ENCODE data around the gene B9D2. TPM values are rescaled to one million over a fixed set of nuclear protein-coding genes. Genes with fewer than 3 reads are reported as not detected.

Gene B9D2
- total RNA-seq, 1 donor from 2014 or later = 2.5 TPM

DNA sequence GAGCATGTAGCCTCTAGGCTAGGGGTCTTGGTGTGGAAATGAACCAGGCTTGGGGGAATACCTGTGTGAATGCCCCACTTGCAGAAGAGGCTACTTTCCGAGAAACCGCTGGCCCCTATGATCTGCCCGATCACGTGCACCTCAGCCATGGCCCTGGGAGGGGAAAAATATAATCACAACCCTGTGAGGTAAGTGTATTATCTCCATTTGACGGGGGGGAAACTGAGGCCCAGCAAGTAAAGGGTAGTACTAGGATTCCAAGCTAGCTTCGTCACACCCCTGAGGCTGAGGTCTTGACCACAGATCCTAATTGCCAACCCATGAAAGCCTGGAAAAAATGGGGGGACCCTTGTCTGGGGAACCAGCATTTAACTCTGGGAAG is 587 bp downstream of the B9D2 start:
- no peaks in the 10 kb centered on the region for H3F3A ChIP-seq (ENCODE audit: low read depth)
- H3K27ac ChIP-seq = no peak overlapping the region
- H3K9me3 ChIP-seq (ENCODE audit: low read depth) = no peaks in the 10 kb centered on the region
- peak overlapping the region; percentile 79 for H3K4me3 ChIP-seq
- H2AFZ ChIP-seq (replicated peaks) = peak overlapping the region; percentile 92
- Mint-ChIP-seq H3K36me3 (peaks cover 5% of the 10 kb centered on the region), H3K4me1 (peaks cover 13% of the 10 kb centered on the region), H3K4me3 (peak overlapping the region; percentile 97), H3K27ac (peak overlapping the region; percentile 100), H3K9me3 (no peaks in the 10 kb centered on the region), H3K27me3 (ENCODE audit: insufficient read depth, low read depth) (peaks cover 4% of the 10 kb centered on the region)
- H3K79me2 ChIP-seq (ENCODE audit: low read depth) = peaks cover 25% of the 10 kb centered on the region
- no peaks in the 10 kb centered on the region for H4K20me1 ChIP-seq (ENCODE audit: low read depth)
- TF ChIP-seq EZH2phosphoT487 (IDR thresholded peaks at IDR 0.05) = no peak
- no peak for TF ChIP-seq EZH2 (IDR thresholded peaks at IDR 0.05)
- TF ChIP-seq, protein P1, sequence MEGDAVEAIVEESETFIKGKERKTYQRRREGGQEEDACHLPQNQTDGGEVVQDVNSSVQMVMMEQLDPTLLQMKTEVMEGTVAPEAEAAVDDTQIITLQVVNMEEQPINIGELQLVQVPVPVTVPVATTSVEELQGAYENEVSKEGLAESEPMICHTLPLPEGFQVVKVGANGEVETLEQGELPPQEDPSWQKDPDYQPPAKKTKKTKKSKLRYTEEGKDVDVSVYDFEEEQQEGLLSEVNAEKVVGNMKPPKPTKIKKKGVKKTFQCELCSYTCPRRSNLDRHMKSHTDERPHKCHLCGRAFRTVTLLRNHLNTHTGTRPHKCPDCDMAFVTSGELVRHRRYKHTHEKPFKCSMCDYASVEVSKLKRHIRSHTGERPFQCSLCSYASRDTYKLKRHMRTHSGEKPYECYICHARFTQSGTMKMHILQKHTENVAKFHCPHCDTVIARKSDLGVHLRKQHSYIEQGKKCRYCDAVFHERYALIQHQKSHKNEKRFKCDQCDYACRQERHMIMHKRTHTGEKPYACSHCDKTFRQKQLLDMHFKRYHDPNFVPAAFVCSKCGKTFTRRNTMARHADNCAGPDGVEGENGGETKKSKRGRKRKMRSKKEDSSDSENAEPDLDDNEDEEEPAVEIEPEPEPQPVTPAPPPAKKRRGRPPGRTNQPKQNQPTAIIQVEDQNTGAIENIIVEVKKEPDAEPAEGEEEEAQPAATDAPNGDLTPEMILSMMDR (IDR thresholded peaks at IDR 0.05) = no peak
- no peaks in the 10 kb centered on the region for H3K27me3 ChIP-seq
- H3K9ac ChIP-seq = no peak overlapping the region
- no peaks in the 10 kb centered on the region for H3K36me3 ChIP-seq
- no peak for DNase-seq (ENCODE audit: low spot score)
- no peaks in the 10 kb centered on the region for H3K4me1 ChIP-seq
- H3K4me2 ChIP-seq = peak overlapping the region; percentile 71

DNA sequence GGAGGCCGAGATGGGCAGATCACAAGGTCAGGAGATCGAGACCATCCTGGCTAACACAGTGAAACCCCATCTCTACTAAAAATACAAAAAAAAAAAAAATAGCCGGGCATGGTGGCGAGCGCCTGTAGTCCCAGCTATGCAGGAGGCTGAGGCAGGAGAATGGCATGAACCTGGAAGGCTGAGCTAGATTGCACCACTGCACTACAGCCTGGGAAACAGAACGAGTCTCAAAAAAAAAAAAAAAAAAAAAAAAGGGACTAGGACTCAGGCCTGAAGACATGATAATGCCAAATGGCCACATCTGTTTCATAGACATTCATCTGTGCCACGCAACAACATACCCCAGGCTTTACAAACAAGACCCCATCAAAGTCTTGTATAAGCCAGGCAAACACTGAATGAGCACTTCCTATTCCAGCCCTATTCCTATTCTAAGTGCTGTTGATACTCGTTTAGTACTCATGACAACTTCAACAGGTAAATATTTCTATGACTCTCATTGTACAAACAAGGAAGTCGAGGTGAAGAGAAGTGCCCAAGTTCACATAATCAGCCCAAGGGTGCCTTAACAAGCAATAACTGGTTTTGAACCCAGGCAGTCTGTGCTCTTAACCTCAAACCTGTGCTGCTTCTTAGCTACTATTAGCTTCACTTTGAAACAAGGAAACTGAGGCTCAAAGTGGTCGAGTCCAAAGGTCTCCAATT is 1.7 kb downstream of the B9D2 start:
- H3K9me3 ChIP-seq (ENCODE audit: low read depth) = no peaks in the 10 kb centered on the region
- peak overlapping the region; percentile 97 for H3K4me3 Mint-ChIP-seq
- H3K79me2 ChIP-seq (ENCODE audit: low read depth) = peaks cover 25% of the 10 kb centered on the region
- no peak overlapping the region for H3K27ac Mint-ChIP-seq
- H3K27ac ChIP-seq = no peak overlapping the region
- H2AFZ ChIP-seq (replicated peaks) = no peak overlapping the region
- no peaks in the 10 kb centered on the region for H3K36me3 ChIP-seq
- no peak overlapping the region for H3K4me2 ChIP-seq
- no peaks in the 10 kb centered on the region for H4K20me1 ChIP-seq (ENCODE audit: low read depth)
- H3K9me3 Mint-ChIP-seq = no peaks in the 10 kb centered on the region
- H3K9ac ChIP-seq = no peak overlapping the region
- H3F3A ChIP-seq (ENCODE audit: low read depth) = no peaks in the 10 kb centered on the region
- no peak for TF ChIP-seq EZH2 (IDR thresholded peaks at IDR 0.05)
- TF ChIP-seq, protein P1 (IDR thresholded peaks at IDR 0.05) = no peak
- TF ChIP-seq EZH2phosphoT487 (IDR thresholded peaks at IDR 0.05) = no peak
- peaks cover 13% of the 10 kb centered on the region for H3K4me1 Mint-ChIP-seq
- no peaks in the 10 kb centered on the region for H3K4me1 ChIP-seq
- peaks cover 5% of the 10 kb centered on the region for H3K36me3 Mint-ChIP-seq
- no peak for DNase-seq (ENCODE audit: low spot score)
- H3K27me3 Mint-ChIP-seq (ENCODE audit: insufficient read depth, low read depth) = peaks cover 4% of the 10 kb centered on the region
- H3K4me3 ChIP-seq = no peak overlapping the region
- H3K27me3 ChIP-seq = no peaks in the 10 kb centered on the region

DNA sequence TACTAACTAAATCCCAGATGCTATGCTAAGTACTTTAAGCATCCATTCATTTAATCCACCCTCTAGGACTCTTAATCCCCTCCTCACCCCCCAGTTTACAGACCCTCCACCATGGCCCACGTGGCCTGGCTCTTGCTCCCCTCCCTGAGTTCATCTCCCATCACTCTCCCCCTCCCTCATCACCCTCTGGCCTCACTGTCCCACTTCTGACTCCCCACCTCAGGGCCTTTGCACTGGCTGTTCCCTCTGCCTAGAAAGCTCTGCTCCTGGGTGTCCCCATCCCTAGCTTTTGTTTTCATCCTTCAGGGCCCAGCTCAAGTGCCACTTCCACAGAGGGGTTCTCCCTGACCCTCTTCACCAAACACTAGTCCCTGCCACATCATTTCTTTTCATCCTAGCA is 4.2 kb downstream of the B9D2 start:
- Histone ChIP-seq H3K9me3 (ENCODE audit: low read depth) (no peaks in the 10 kb centered on the region), H4K20me1 (ENCODE audit: low read depth) (no peaks in the 10 kb centered on the region), H3K4me1 (no peaks in the 10 kb centered on the region), H2AFZ (replicated peaks) (no peak overlapping the region), H3K79me2 (ENCODE audit: low read depth) (peaks cover 5% of the 10 kb centered on the region), H3K36me3 (no peaks in the 10 kb centered on the region), H3F3A (ENCODE audit: low read depth) (no peaks in the 10 kb centered on the region), H3K27ac (no peak overlapping the region), H3K9ac (no peak overlapping the region), H3K4me2 (no peak overlapping the region), H3K4me3 (no peak overlapping the region), H3K27me3 (no peaks in the 10 kb centered on the region)
- peak overlapping the region; percentile 37 for H3K27ac Mint-ChIP-seq
- peaks cover 7% of the 10 kb centered on the region for H3K27me3 Mint-ChIP-seq (ENCODE audit: insufficient read depth, low read depth)
- no peak for DNase-seq (ENCODE audit: low spot score)
- TF ChIP-seq, protein P1 (IDR thresholded peaks at IDR 0.05) = no peak
- no peak for TF ChIP-seq EZH2phosphoT487 (IDR thresholded peaks at IDR 0.05)
- H3K36me3 Mint-ChIP-seq = no peaks in the 10 kb centered on the region
- no peaks in the 10 kb centered on the region for H3K9me3 Mint-ChIP-seq
- no peak overlapping the region for H3K4me3 Mint-ChIP-seq
- peaks cover 8% of the 10 kb centered on the region for H3K4me1 Mint-ChIP-seq

Data from neural progenitor cell (in vitro differentiated cells).